Measurements from ENCODE around the gene OXTR. TPM values are rescaled to one million over a fixed set of nuclear protein-coding genes. Genes with fewer than 3 reads are reported as not detected.

The OXTR gene
- total RNA-seq, result 1 to 10 TPM in 1 of 4 donors, under 1 TPM in 2, not detected in 1; 0.27 to 4.2 (median 0.49) TPM

- no peak for TF ChIP-seq EP300 (IDR thresholded peaks at IDR 0.05)
- TF ChIP-seq CTCF (IDR thresholded peaks at IDR 0.05), result peak in 3 of 4 experiments; percentile 72 to 99 (median 90)
- no peak for TF ChIP-seq POLR2A (IDR thresholded peaks at IDR 0.05)
- no peak for TF ChIP-seq POLR2AphosphoS5 (IDR thresholded peaks at IDR 0.05)
- H3K36me3 ChIP-seq, result no peaks in the 10 kb centered on the region
- peak; percentile 77 for ATAC-seq
- H3K27ac ChIP-seq, result no peak within 1 kb of the TSS
- H3K4me1 ChIP-seq, result peaks cover 0 to 32% (median 5%) of the 10 kb centered on the region in 3 donors
- peaks cover 67% of the 10 kb centered on the region for H3K27me3 ChIP-seq
- WGBS, 2 donors (ENCODE audit: low coverage in 1 of 2), result 0% methylated on average over 5 to 6 of the region's 53 CpGs
- H3K4me3 ChIP-seq, result peak within 1 kb of the TSS in 1 of 2 donors; percentile 42
- H3K9me3 ChIP-seq, result no peaks in the 10 kb centered on the region
Measured at GRCh38 chr3:8769088-8769822, at the start of gene OXTR. TSS of gene OXTR (minus strand) at chr3:8769613. CDS start at chr3:8768187, 1,426 bp downstream.

GRCh38 chr3:8817486-8817885 is 48.1 kb upstream of the OXTR start:
- Histone ChIP-seq H3K4me3 (no peak overlapping the region), H3K27me3 (no peaks in the 10 kb centered on the region)
- WGBS, 2 donors (ENCODE audit: low coverage in 1 of 2), result 86% methylated on average over 1 of the region's 2 CpGs; no CpG with 5 or more reads in 1 of the 2 donors

GRCh38 chr3:8816106-8816505 is 46.7 kb upstream of the OXTR start:
- no peak for ATAC-seq
- WGBS, 2 donors (ENCODE audit: low coverage in 1 of 2), result 86 to 95% methylated on average over 3 to 4 of the region's 6 CpGs
- H3K27me3 ChIP-seq, result no peaks in the 10 kb centered on the region

More at GRCh38 chr3:8817486-8817885, 48.1 kb upstream of the OXTR start:
- ATAC-seq, result no peak
- no peak for TF ChIP-seq POLR2A (IDR thresholded peaks at IDR 0.05)
- no peak for TF ChIP-seq CTCF (IDR thresholded peaks at IDR 0.05)
- TF ChIP-seq POLR2AphosphoS5 (IDR thresholded peaks at IDR 0.05), result no peak
- no peak for TF ChIP-seq EP300 (IDR thresholded peaks at IDR 0.05)
- Histone ChIP-seq H3K36me3 (no peaks in the 10 kb centered on the region), H3K4me1 (no peaks in the 10 kb centered on the region), H3K9me3 (peaks cover 0 to 68% (median 0%) of the 10 kb centered on the region in 3 donors), H3K27ac (no peak overlapping the region)

GRCh38 chr3:8813411-8813810 is 44.0 kb upstream of the OXTR start:
- no peaks in the 10 kb centered on the region for H3K4me1 ChIP-seq
- TF ChIP-seq POLR2A (IDR thresholded peaks at IDR 0.05), result no peak
- TF ChIP-seq EP300 (IDR thresholded peaks at IDR 0.05), result no peak
- no peak for TF ChIP-seq CTCF (IDR thresholded peaks at IDR 0.05)
- TF ChIP-seq POLR2AphosphoS5 (IDR thresholded peaks at IDR 0.05), result no peak
- H3K4me3 ChIP-seq, result no peak overlapping the region
- H3K9me3 ChIP-seq, result peaks cover 0 to 39% (median 0%) of the 10 kb centered on the region in 3 donors
- ATAC-seq, result no peak
- no CpG with 5 or more reads among the region's 1 CpG for WGBS, 2 donors (ENCODE audit: low coverage in 1 of 2)
- H3K36me3 ChIP-seq, result no peaks in the 10 kb centered on the region
- H3K27me3 ChIP-seq, result no peaks in the 10 kb centered on the region
- H3K27ac ChIP-seq, result no peak overlapping the region

More at GRCh38 chr3:8816106-8816505, 46.7 kb upstream of the OXTR start:
- Histone ChIP-seq H3K27ac (no peak overlapping the region), H3K4me1 (no peaks in the 10 kb centered on the region), H3K36me3 (no peaks in the 10 kb centered on the region), H3K4me3 (no peak overlapping the region), H3K9me3 (peaks cover 0 to 66% (median 0%) of the 10 kb centered on the region in 3 donors)
- TF ChIP-seq EP300 (IDR thresholded peaks at IDR 0.05), result no peak
- TF ChIP-seq CTCF (IDR thresholded peaks at IDR 0.05), result no peak
- no peak for TF ChIP-seq POLR2A (IDR thresholded peaks at IDR 0.05)
- TF ChIP-seq POLR2AphosphoS5 (IDR thresholded peaks at IDR 0.05), result no peak

- WGBS, 2 donors (ENCODE audit: low coverage in 1 of 2), result 86 to 96% methylated on average over 2 of the region's 2 CpGs
Measured at GRCh38 chr3:8810561-8810960, 41.1 kb upstream of the OXTR start.

More at GRCh38 chr3:8810561-8810960, 41.1 kb upstream of the OXTR start:
- H3K4me1 ChIP-seq, result no peaks in the 10 kb centered on the region
- no peak for TF ChIP-seq EP300 (IDR thresholded peaks at IDR 0.05)
- TF ChIP-seq POLR2AphosphoS5 (IDR thresholded peaks at IDR 0.05), result no peak
- no peak for TF ChIP-seq POLR2A (IDR thresholded peaks at IDR 0.05)
- TF ChIP-seq CTCF (IDR thresholded peaks at IDR 0.05), result no peak
- no peak overlapping the region for H3K4me3 ChIP-seq
- H3K36me3 ChIP-seq, result no peaks in the 10 kb centered on the region
- H3K27ac ChIP-seq, result no peak overlapping the region
- H3K27me3 ChIP-seq, result no peaks in the 10 kb centered on the region
- peaks cover 0 to 11% (median 0%) of the 10 kb centered on the region in 3 donors for H3K9me3 ChIP-seq
- no peak for ATAC-seq

Measured in gastroesophageal sphincter (tissue), 4 donors.